ENCODE data around the gene ABCB1. TPM values are rescaled to one million over a fixed set of nuclear protein-coding genes. Genes with fewer than 3 reads are reported as not detected.

The ABCB1 gene
- total RNA-seq, 2 donors from 2014 or later: 22.2 to 136 TPM

GRCh38 chr7:87566311-87566900, 34.3 kb downstream of the ABCB1 start:
- no peak for TF ChIP-seq CTCF (IDR thresholded peaks at IDR 0.05)

GRCh38 chr7:87565877-87566276, 34.8 kb downstream of the ABCB1 start:
- Histone ChIP-seq H3K9ac (ENCODE audit: low read depth in 2 of 2, low read length in 2 of 2) (no peak overlapping the region), H3K4me1 (no peaks in the 10 kb centered on the region), H3K36me3 (no peaks in the 10 kb centered on the region), H3K9me3 (no peaks in the 10 kb centered on the region), H3K27ac (no peak overlapping the region), H3K27me3 (no peaks in the 10 kb centered on the region), H3K4me3 (no peak overlapping the region)
- no peak for DNase-seq
- TF ChIP-seq CTCF (IDR thresholded peaks at IDR 0.05): no peak
- intact Hi-C loops (cut with DNase I): no loop called here

More at GRCh38 chr7:87566311-87566900, 34.3 kb downstream of the ABCB1 start:
- no peak overlapping the region for H3K4me3 ChIP-seq
- no peaks in the 10 kb centered on the region for H3K27me3 ChIP-seq
- H3K9me3 ChIP-seq: no peaks in the 10 kb centered on the region
- no peak overlapping the region for H3K27ac ChIP-seq
- no peak for DNase-seq
- H3K4me1 ChIP-seq: no peaks in the 10 kb centered on the region
- no peak overlapping the region for H3K9ac ChIP-seq (ENCODE audit: low read depth in 2 of 2, low read length in 2 of 2)
- intact Hi-C loops (cut with DNase I): no loop called here
- H3K36me3 ChIP-seq: no peaks in the 10 kb centered on the region

- Histone ChIP-seq H3K4me1 (no peaks in the 10 kb centered on the region), H3K9ac (ENCODE audit: low read depth in 2 of 2, low read length in 2 of 2) (no peak overlapping the region), H3K27me3 (no peaks in the 10 kb centered on the region), H3K9me3 (no peaks in the 10 kb centered on the region), H3K27ac (no peak overlapping the region), H3K4me3 (no peak overlapping the region), H3K36me3 (no peaks in the 10 kb centered on the region)
- peak; percentile 44 for TF ChIP-seq CTCF (IDR thresholded peaks at IDR 0.05)
- intact Hi-C loops (cut with DNase I): no loop called here
- peak; percentile 68 for DNase-seq
These were observed 36.3 kb downstream of the ABCB1 start for GRCh38 chr7:87564296-87564963.

DNA sequence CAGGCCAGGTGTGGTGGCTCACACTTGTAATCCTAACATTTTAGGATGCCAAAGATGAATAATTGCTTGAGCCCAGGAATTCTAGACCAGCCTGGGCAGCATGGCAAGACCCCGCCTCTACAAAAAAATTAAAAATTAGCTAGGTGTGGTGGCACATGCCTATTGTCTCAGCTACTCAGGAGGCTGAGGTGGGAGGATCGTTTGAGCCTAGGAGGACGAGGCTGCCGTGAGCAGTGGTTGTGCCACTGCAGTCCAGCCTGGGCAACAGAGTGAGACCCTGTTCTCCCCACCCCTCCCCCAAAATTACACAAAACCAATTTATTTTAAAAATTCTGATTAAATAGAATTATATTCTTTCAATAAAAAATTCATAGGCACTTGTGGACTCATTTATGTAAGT, 39.0 kb downstream of the ABCB1 start:
- Histone ChIP-seq H3K4me1 (no peaks in the 10 kb centered on the region), H3K9me3 (no peaks in the 10 kb centered on the region), H3K4me3 (no peak overlapping the region), H3K27me3 (no peaks in the 10 kb centered on the region), H3K36me3 (no peaks in the 10 kb centered on the region), H3K9ac (ENCODE audit: low read depth in 2 of 2, low read length in 2 of 2) (no peak overlapping the region), H3K27ac (no peak overlapping the region)
- intact Hi-C loops (cut with DNase I): no loop called here
- no peak for TF ChIP-seq CTCF (IDR thresholded peaks at IDR 0.05)
- DNase-seq: no peak

DNA sequence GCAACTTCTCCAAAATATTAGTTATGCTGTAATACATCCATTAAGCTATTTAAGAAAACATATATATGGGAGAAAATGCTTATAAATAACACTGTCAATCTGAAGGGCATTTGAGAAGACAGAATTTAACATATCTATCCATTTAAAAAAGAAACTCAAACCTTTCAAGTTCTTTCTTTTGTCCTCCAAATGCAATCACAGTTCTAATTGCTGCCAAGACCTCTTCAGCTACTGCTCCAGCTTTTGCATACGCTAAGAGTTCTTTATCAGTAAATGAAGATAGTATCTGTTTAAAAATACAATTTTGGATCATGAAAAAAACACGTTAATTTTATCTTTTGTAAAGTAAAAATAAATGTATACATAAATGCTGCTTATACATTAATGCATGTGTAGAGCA, 39.6 kb downstream of the ABCB1 start:
- Histone ChIP-seq H3K9me3 (no peaks in the 10 kb centered on the region), H3K9ac (ENCODE audit: low read depth in 2 of 2, low read length in 2 of 2) (no peak overlapping the region), H3K4me1 (no peaks in the 10 kb centered on the region), H3K4me3 (no peak overlapping the region), H3K27me3 (no peaks in the 10 kb centered on the region), H3K36me3 (no peaks in the 10 kb centered on the region), H3K27ac (no peak overlapping the region)
- intact Hi-C loops (cut with DNase I): no loop called here
- TF ChIP-seq CTCF (IDR thresholded peaks at IDR 0.05): no peak
- DNase-seq: no peak
